Stimulated activated naive CD8-positive, alpha-beta T cell treated with anti-CD3 and anti-CD28 coated beads, Interleukin-15, Interleukin-2, amounts not matched to agents 100 ng/mL and 50 ng/mL, for 24 hours (primary cell): Measurements from ENCODE around the gene SPATA18.

Experiments
- H3K27ac Mint-ChIP-seq: one replicate; pipeline ENCODE4 v1.8.0; 2021; ENCODE audit warnings: mild to moderate bottlenecking, mixed read lengths
- H3K27me3 Mint-ChIP-seq: one replicate; pipeline ENCODE4 v1.8.0; 2021; ENCODE audit warnings: mixed read lengths
- H3K36me3 Mint-ChIP-seq: one replicate; pipeline ENCODE4 v1.8.0; 2021; ENCODE audit warnings: low read depth, mixed read lengths
- H3K4me1 Mint-ChIP-seq: one replicate; pipeline ENCODE4 v1.8.0; 2021; ENCODE audit warnings: low read depth, mixed read lengths
- H3K4me3 Mint-ChIP-seq: one replicate; pipeline ENCODE4 v1.8.0; 2021; ENCODE audit warnings: mild to moderate bottlenecking, mixed read lengths
- H3K9me3 Mint-ChIP-seq: one replicate; pipeline ENCODE4 v1.8.0; 2021; ENCODE audit warnings: mixed read lengths

The SPATA18 gene

GRCh38 chr4:52051213-52051614 is at the start of gene SPATA18:
Gene SPATA18, plus strand, starts transcription at chr4:52051304. Its CDS starts 401 bp downstream, at chr4:52051705.
- peak within 1 kb of the TSS; percentile 62 for H3K4me3 Mint-ChIP-seq
- peaks cover 69% of the 10 kb centered on the region for H3K27me3 Mint-ChIP-seq
- peaks cover 16% of the 10 kb centered on the region for H3K4me1 Mint-ChIP-seq
- H3K36me3 Mint-ChIP-seq = no peaks in the 10 kb centered on the region
- no peaks in the 10 kb centered on the region for H3K9me3 Mint-ChIP-seq
- no peak within 1 kb of the TSS for H3K27ac Mint-ChIP-seq

- Mint-ChIP-seq H3K4me1 (no peaks in the 10 kb centered on the region), H3K9me3 (no peaks in the 10 kb centered on the region), H3K27ac (no peak overlapping the region), H3K36me3 (no peaks in the 10 kb centered on the region), H3K4me3 (no peak overlapping the region), H3K27me3 (no peaks in the 10 kb centered on the region)
These were observed 49.5 kb upstream of the SPATA18 start for GRCh38 chr4:52001616-52002015.

- Mint-ChIP-seq H3K27ac (no peak overlapping the region), H3K36me3 (no peaks in the 10 kb centered on the region), H3K4me3 (no peak overlapping the region), H3K9me3 (no peaks in the 10 kb centered on the region), H3K4me1 (no peaks in the 10 kb centered on the region), H3K27me3 (no peaks in the 10 kb centered on the region)
These were observed 46.7 kb upstream of the SPATA18 start for GRCh38 chr4:52004414-52004813.

GRCh38 chr4:52005604-52006273 is 45.4 kb upstream of the SPATA18 start:
- no peaks in the 10 kb centered on the region for H3K9me3 Mint-ChIP-seq
- H3K27me3 Mint-ChIP-seq = no peaks in the 10 kb centered on the region

GRCh38 chr4:52006887-52007286 is 44.2 kb upstream of the SPATA18 start:
- Mint-ChIP-seq H3K27me3 (no peaks in the 10 kb centered on the region), H3K9me3 (no peaks in the 10 kb centered on the region), H3K4me1 (no peaks in the 10 kb centered on the region), H3K36me3 (no peaks in the 10 kb centered on the region), H3K4me3 (no peak overlapping the region), H3K27ac (no peak overlapping the region)

More at GRCh38 chr4:52005604-52006273, 45.4 kb upstream of the SPATA18 start:
- H3K4me3 Mint-ChIP-seq = no peak overlapping the region
- H3K4me1 Mint-ChIP-seq = no peaks in the 10 kb centered on the region
- H3K36me3 Mint-ChIP-seq = no peaks in the 10 kb centered on the region
- no peak overlapping the region for H3K27ac Mint-ChIP-seq

- Mint-ChIP-seq H3K4me3 (no peak overlapping the region), H3K27ac (no peak overlapping the region), H3K9me3 (no peaks in the 10 kb centered on the region), H3K4me1 (no peaks in the 10 kb centered on the region), H3K36me3 (no peaks in the 10 kb centered on the region), H3K27me3 (no peaks in the 10 kb centered on the region)
These were observed 40.1 kb upstream of the SPATA18 start for GRCh38 chr4:52010986-52011385.

- Mint-ChIP-seq H3K9me3 (no peaks in the 10 kb centered on the region), H3K4me1 (no peaks in the 10 kb centered on the region), H3K27me3 (no peaks in the 10 kb centered on the region), H3K27ac (no peak overlapping the region), H3K4me3 (no peak overlapping the region), H3K36me3 (no peaks in the 10 kb centered on the region)
These were observed 38.5 kb upstream of the SPATA18 start for GRCh38 chr4:52012651-52013050.

- Mint-ChIP-seq H3K36me3 (no peaks in the 10 kb centered on the region), H3K9me3 (no peaks in the 10 kb centered on the region), H3K27ac (no peak overlapping the region), H3K27me3 (no peaks in the 10 kb centered on the region), H3K4me1 (no peaks in the 10 kb centered on the region), H3K4me3 (no peak overlapping the region)
These were observed 36.2 kb upstream of the SPATA18 start for GRCh38 chr4:52014903-52015302.

- no peaks in the 10 kb centered on the region for H3K9me3 Mint-ChIP-seq
- H3K27me3 Mint-ChIP-seq = no peaks in the 10 kb centered on the region
- no peak overlapping the region for H3K27ac Mint-ChIP-seq
- no peaks in the 10 kb centered on the region for H3K4me1 Mint-ChIP-seq
- H3K36me3 Mint-ChIP-seq = no peaks in the 10 kb centered on the region
- H3K4me3 Mint-ChIP-seq = no peak overlapping the region
These were observed 35.7 kb upstream of the SPATA18 start for GRCh38 chr4:52015366-52015765.

GRCh38 chr4:52016981-52017380 is 34.1 kb upstream of the SPATA18 start:
- H3K4me3 Mint-ChIP-seq = no peak overlapping the region
- no peaks in the 10 kb centered on the region for H3K36me3 Mint-ChIP-seq

GRCh38 chr4:52017814-52018213 is 33.3 kb upstream of the SPATA18 start:
- no peaks in the 10 kb centered on the region for H3K9me3 Mint-ChIP-seq
- H3K4me3 Mint-ChIP-seq = no peak overlapping the region
- H3K36me3 Mint-ChIP-seq = no peaks in the 10 kb centered on the region
- H3K4me1 Mint-ChIP-seq = no peaks in the 10 kb centered on the region
- no peak overlapping the region for H3K27ac Mint-ChIP-seq
- H3K27me3 Mint-ChIP-seq = no peaks in the 10 kb centered on the region

More at GRCh38 chr4:52016981-52017380, 34.1 kb upstream of the SPATA18 start:
- Mint-ChIP-seq H3K9me3 (no peaks in the 10 kb centered on the region), H3K27me3 (no peaks in the 10 kb centered on the region), H3K27ac (no peak overlapping the region), H3K4me1 (no peaks in the 10 kb centered on the region)

GRCh38 chr4:52019936-52020657 is 31.0 kb upstream of the SPATA18 start, which contains the start of gene LRRC66:
Gene LRRC66, minus strand, starts transcription at chr4:52020363. Its CDS starts 2,750 bp downstream, at chr4:52017613.
- H3K27ac Mint-ChIP-seq = no peak within 1 kb of the TSS
- no peaks in the 10 kb centered on the region for H3K9me3 Mint-ChIP-seq
- H3K4me3 Mint-ChIP-seq = no peak within 1 kb of the TSS
- no peaks in the 10 kb centered on the region for H3K36me3 Mint-ChIP-seq
- H3K27me3 Mint-ChIP-seq = no peaks in the 10 kb centered on the region
- no peaks in the 10 kb centered on the region for H3K4me1 Mint-ChIP-seq

- H3K9me3 Mint-ChIP-seq = no peaks in the 10 kb centered on the region
- H3K27me3 Mint-ChIP-seq = no peaks in the 10 kb centered on the region
These were observed 22.1 kb upstream of the SPATA18 start for GRCh38 chr4:52028970-52029369.

GRCh38 chr4:52032005-52032404 is 19.1 kb upstream of the SPATA18 start:
- H3K4me1 Mint-ChIP-seq = peaks cover 13% of the 10 kb centered on the region
- peaks cover 9% of the 10 kb centered on the region for H3K36me3 Mint-ChIP-seq
- no peaks in the 10 kb centered on the region for H3K9me3 Mint-ChIP-seq
- H3K27ac Mint-ChIP-seq = no peak overlapping the region
- no peaks in the 10 kb centered on the region for H3K27me3 Mint-ChIP-seq
- H3K4me3 Mint-ChIP-seq = no peak overlapping the region

More at GRCh38 chr4:52028970-52029369, 22.1 kb upstream of the SPATA18 start:
- H3K4me1 Mint-ChIP-seq = no peaks in the 10 kb centered on the region
- H3K36me3 Mint-ChIP-seq = peaks cover 9% of the 10 kb centered on the region
- no peak overlapping the region for H3K27ac Mint-ChIP-seq
- H3K4me3 Mint-ChIP-seq = no peak overlapping the region

- Mint-ChIP-seq H3K4me3 (no peak overlapping the region), H3K27ac (no peak overlapping the region), H3K27me3 (peaks cover 13% of the 10 kb centered on the region), H3K36me3 (no peaks in the 10 kb centered on the region), H3K4me1 (peaks cover 19% of the 10 kb centered on the region), H3K9me3 (no peaks in the 10 kb centered on the region)
These were observed 15.9 kb upstream of the SPATA18 start for GRCh38 chr4:52035190-52035589.
